HL-60 (cell line): ENCODE measurements around the gene FAM170B.

Source experiments
- DNase-seq, 2 experiments: peaks; one replicate each; pipeline ENCODE4 v3.0.0-alpha.2; 2010 to 2020; ENCODE audit warnings: low read depth in 1 of 2, low spot score in 1 of 2
- H3K27ac ChIP-seq: fragments of 250-450 bp; sonication (Bioruptor Pico); replicated peaks from 2 replicates; pipeline ENCODE4 v1.5.1; 2020; ENCODE audit warnings: mild to moderate bottlenecking, moderate library complexity
- H3K27me3 ChIP-seq: fragments of 250-450 bp; sonication (Bioruptor Pico); 2 replicates; pipeline ENCODE4 v1.5.1; 2021; ENCODE audit warnings: mild to moderate bottlenecking, moderate library complexity; ENCODE audit not compliant: insufficient read depth, poor library complexity, severe bottlenecking
- H3K4me3 ChIP-seq: replicated peaks from 2 replicates; pipeline ENCODE4 v1.5.1; 2011; ENCODE audit warnings: mild to moderate bottlenecking, control low read depth, low read length; ENCODE audit not compliant: insufficient read depth
- CTCF ChIP-seq: IDR thresholded peaks from one replicate; pipeline ENCODE4 v1.5.1; 2011; ENCODE audit warnings: low read length, control low read depth, inconsistent platforms; ENCODE audit not compliant: insufficient read depth
- GABPA ChIP-seq: IDR thresholded peaks from 2 replicates; pipeline ENCODE4 v1.6.1; 2012; ENCODE audit warnings: low read depth
- POLR2AphosphoS5 ChIP-seq: IDR thresholded peaks from 2 replicates; pipeline ENCODE4 v1.6.1; 2012; ENCODE audit warnings: low read depth
- REST ChIP-seq: IDR thresholded peaks from 2 replicates; pipeline ENCODE4 v1.6.1; 2012; ENCODE audit warnings: low read depth; ENCODE audit not compliant: insufficient replicate concordance
- SPI1 ChIP-seq: IDR thresholded peaks from 2 replicates; pipeline ENCODE4 v1.6.1; 2012; ENCODE audit warnings: low read depth, mild to moderate bottlenecking, borderline replicate concordance

FAM170B gene

GRCh38 chr10:49103761-49104160, 30.1 kb downstream of the FAM170B start:
- TF ChIP-seq GABPA: no peak
- TF ChIP-seq REST: no peak
- no peak for TF ChIP-seq SPI1
- no peak for DNase-seq
- peaks cover 5% of the 10 kb centered on the region for H3K27me3 ChIP-seq
- no peak overlapping the region for H3K4me3 ChIP-seq
- H3K27ac ChIP-seq: no peak overlapping the region

- no peak overlapping the region for H3K4me3 ChIP-seq
- TF ChIP-seq REST: no peak
- no peak for TF ChIP-seq POLR2AphosphoS5
- TF ChIP-seq CTCF: no peak
- no peak for TF ChIP-seq GABPA
- no peak for TF ChIP-seq SPI1
These were observed 34.8 kb downstream of the FAM170B start for GRCh38 chr10:49099046-49099445.

GRCh38 chr10:49096890-49097445, 36.9 kb downstream of the FAM170B start:
- Histone ChIP-seq H3K27ac (no peak overlapping the region), H3K27me3 (peaks cover 5% of the 10 kb centered on the region), H3K4me3 (no peak overlapping the region)
- TF ChIP-seq POLR2AphosphoS5 (no peak), REST (no peak), GABPA (no peak), SPI1 (no peak), CTCF (no peak)
- no peak for DNase-seq

More at GRCh38 chr10:49099046-49099445, 34.8 kb downstream of the FAM170B start:
- Histone ChIP-seq H3K27me3 (peaks cover 5% of the 10 kb centered on the region), H3K27ac (no peak overlapping the region)
- DNase-seq: no peak
